H1 (cell line): ENCODE data around the gene TRPM6.

Experiments used
- CTCF ChIP-seq, 3 experiments: IDR thresholded peaks; 1 replicate in 2 of 3; 2 replicates in 1 of 3; pipeline versions ENCODE4 v1.5.1 to v1.6.1; 2011; ENCODE audit warnings: low read length in 3 of 3, mild to moderate bottlenecking in 3 of 3, inconsistent platforms in 2 of 3, low read depth in 1 of 3, moderate library complexity in 1 of 3; ENCODE audit not compliant: insufficient read depth in 1 of 3; ENCODE audit errors: control extremely low read depth in 1 of 3
- EP300 ChIP-seq, 2 experiments: IDR thresholded peaks; 1 replicate in 1 of 2; 2 replicates in 1 of 2; pipeline ENCODE4 v1.6.1; 2011 to 2012; ENCODE audit warnings: low read depth in 2 of 2, low read length in 2 of 2, mild to moderate bottlenecking in 2 of 2, borderline replicate concordance in 1 of 2, inconsistent platforms in 1 of 2, moderate library complexity in 1 of 2
- GABPA ChIP-seq: IDR thresholded peaks from 2 replicates; pipeline ENCODE4 v1.6.1; 2011; ENCODE audit warnings: mild to moderate bottlenecking, low read length, moderate library complexity, borderline replicate concordance; ENCODE audit not compliant: insufficient read depth
- MAFK ChIP-seq: IDR thresholded peaks from 2 replicates; pipeline ENCODE4 v1.6.1; 2012; ENCODE audit warnings: low read depth, mild to moderate bottlenecking, improper control_type of control experiment, low read length
- POLR2A ChIP-seq, 2 experiments: IDR thresholded peaks; 1 replicate in 1 of 2; 2 replicates in 1 of 2; pipeline ENCODE4 v1.6.1; 2011; ENCODE audit warnings: low read depth in 2 of 2, low read length in 2 of 2, mild to moderate bottlenecking in 2 of 2; ENCODE audit errors: control extremely low read depth in 1 of 2
- TCF12 ChIP-seq: IDR thresholded peaks from 2 replicates; pipeline ENCODE4 v1.6.1; 2011; ENCODE audit warnings: low read depth, mild to moderate bottlenecking, low read length
- YY1 ChIP-seq: IDR thresholded peaks from 2 replicates; pipeline ENCODE4 v1.6.1; 2011; ENCODE audit warnings: low read depth, mild to moderate bottlenecking, low read length

- TF ChIP-seq CTCF (IDR thresholded peaks at IDR 0.05; ENCODE audit: control extremely low read depth in 1 of 3, insufficient read depth in 1 of 3, low read depth in 1 of 3, low read length in 3 of 3), result no peak
- TF ChIP-seq POLR2A (IDR thresholded peaks at IDR 0.05; ENCODE audit: control extremely low read depth in 1 of 2, low read depth in 2 of 2, low read length in 2 of 2), result no peak
- TF ChIP-seq GABPA, result no peak
- no peak for TF ChIP-seq MAFK
- TF ChIP-seq EP300 (IDR thresholded peaks at IDR 0.05; ENCODE audit: borderline replicate concordance in 1 of 2, low read depth in 2 of 2, low read length in 2 of 2), result no peak
- no peak for TF ChIP-seq YY1
- no peak for TF ChIP-seq TCF12
These were observed 22.3 kb upstream of the TRPM6 start for GRCh38 chr9:74910036-74910435.
